Neural crest cell (in vitro differentiated cells): ENCODE results near the gene SLC4A1AP. TPM values are rescaled to one million over a fixed set of nuclear protein-coding genes. Genes with fewer than 3 reads are reported as not detected.

Experiments used
- DNase-seq: peaks from one replicate; pipeline ENCODE4 v3.0.0; 2021; ENCODE audit warnings: low read depth, mixed read lengths, low spot score
- H3K27ac Mint-ChIP-seq: one replicate; pipeline ENCODE4 v1.8.0; 2021; ENCODE audit warnings: mild to moderate bottlenecking, mixed read lengths; ENCODE audit not compliant: unreplicated experiment
- H3K27me3 Mint-ChIP-seq: 2 replicates; pipeline ENCODE4 v1.8.0; 2021; ENCODE audit warnings: low read depth, mild to moderate bottlenecking, mixed read lengths
- H3K36me3 Mint-ChIP-seq: 2 replicates; pipeline ENCODE4 v1.8.0; 2021; ENCODE audit warnings: low read depth, mild to moderate bottlenecking, mixed read lengths
- H3K4me1 Mint-ChIP-seq: 2 replicates; pipeline ENCODE4 v1.8.0; 2021; ENCODE audit warnings: mixed read lengths
- H3K4me3 Mint-ChIP-seq: one replicate; pipeline ENCODE4 v1.8.0; 2021; ENCODE audit warnings: mild to moderate bottlenecking, mixed read lengths
- H3K9me3 Mint-ChIP-seq: 2 replicates; pipeline ENCODE4 v1.8.0; 2021; ENCODE audit warnings: mixed read lengths
- CTCF ChIP-seq: fragments of 200-600 bp; sonication (generic); conservative IDR thresholded peaks from 2 replicates; pipeline ENCODE4 v1.5.0; 2021; ENCODE audit warnings: antibody characterized with exemption, mild to moderate bottlenecking
- total RNA-seq: library from RNA; stranded (reverse); gene quantifications from 2 replicates; pipeline ENCODE4 v1.2.1, GENCODE V29; 2021

The SLC4A1AP gene
- total RNA-seq, 1 donor from 2014 or later, result 19.1 TPM

- Mint-ChIP-seq H3K27me3 (no peaks in the 10 kb centered on the region), H3K36me3 (peaks cover 16% of the 10 kb centered on the region), H3K27ac (no peak overlapping the region)
Observed at GRCh38 chr2:27634291-27634690, 29.4 kb upstream of the SLC4A1AP start.

GRCh38 chr2:27636766-27637165 lies 26.9 kb upstream of the SLC4A1AP start:
- TF ChIP-seq CTCF, result no peak
- no peak for DNase-seq
- H3K27ac Mint-ChIP-seq, result no peak overlapping the region
- H3K27me3 Mint-ChIP-seq, result no peaks in the 10 kb centered on the region
- no peaks in the 10 kb centered on the region for H3K9me3 Mint-ChIP-seq
- no peaks in the 10 kb centered on the region for H3K4me1 Mint-ChIP-seq
- no peak overlapping the region for H3K4me3 Mint-ChIP-seq
- H3K36me3 Mint-ChIP-seq, result peaks cover 19% of the 10 kb centered on the region

More at GRCh38 chr2:27634291-27634690, 29.4 kb upstream of the SLC4A1AP start:
- no peak for DNase-seq
- no peak overlapping the region for H3K4me3 Mint-ChIP-seq
- H3K9me3 Mint-ChIP-seq, result no peaks in the 10 kb centered on the region
- TF ChIP-seq CTCF, result no peak
- no peaks in the 10 kb centered on the region for H3K4me1 Mint-ChIP-seq

GRCh38 chr2:27638037-27638637 lies 25.6 kb upstream of the SLC4A1AP start:
- Mint-ChIP-seq H3K36me3 (peaks cover 16% of the 10 kb centered on the region), H3K27ac (no peak overlapping the region), H3K27me3 (no peaks in the 10 kb centered on the region), H3K4me1 (no peaks in the 10 kb centered on the region), H3K4me3 (no peak overlapping the region), H3K9me3 (no peaks in the 10 kb centered on the region)
- TF ChIP-seq CTCF, result no peak
- DNase-seq, result no peak

GRCh38 chr2:27638709-27639108 lies 25.0 kb upstream of the SLC4A1AP start:
- Mint-ChIP-seq H3K4me3 (no peak overlapping the region), H3K27ac (no peak overlapping the region), H3K9me3 (no peaks in the 10 kb centered on the region), H3K4me1 (no peaks in the 10 kb centered on the region), H3K27me3 (no peaks in the 10 kb centered on the region), H3K36me3 (peaks cover 16% of the 10 kb centered on the region)
- no peak for DNase-seq
- no peak for TF ChIP-seq CTCF

GRCh38 chr2:27640722-27641245 lies 22.9 kb upstream of the SLC4A1AP start:
- no peak for DNase-seq
- H3K36me3 Mint-ChIP-seq, result peaks cover 4% of the 10 kb centered on the region
- H3K27me3 Mint-ChIP-seq, result no peaks in the 10 kb centered on the region

More at GRCh38 chr2:27640722-27641245, 22.9 kb upstream of the SLC4A1AP start:
- TF ChIP-seq CTCF, result no peak
- H3K4me3 Mint-ChIP-seq, result no peak overlapping the region
- no peaks in the 10 kb centered on the region for H3K4me1 Mint-ChIP-seq
- no peaks in the 10 kb centered on the region for H3K9me3 Mint-ChIP-seq
- H3K27ac Mint-ChIP-seq, result no peak overlapping the region
